ENCODE measurements around the gene LEKR1. TPM values are rescaled to one million over a fixed set of nuclear protein-coding genes. Genes with fewer than 3 reads are reported as not detected.
"Not testable (repeated sequence)": the region's sequence is repeated elsewhere in the genome, so short reads cannot be mapped to it uniquely, and the experiment has no call there.

Gene LEKR1
- total and polyA plus RNA-seq, 4 experiments from 2014 or later: 0.53 to 2.9 (median 1.3) TPM

DNA sequence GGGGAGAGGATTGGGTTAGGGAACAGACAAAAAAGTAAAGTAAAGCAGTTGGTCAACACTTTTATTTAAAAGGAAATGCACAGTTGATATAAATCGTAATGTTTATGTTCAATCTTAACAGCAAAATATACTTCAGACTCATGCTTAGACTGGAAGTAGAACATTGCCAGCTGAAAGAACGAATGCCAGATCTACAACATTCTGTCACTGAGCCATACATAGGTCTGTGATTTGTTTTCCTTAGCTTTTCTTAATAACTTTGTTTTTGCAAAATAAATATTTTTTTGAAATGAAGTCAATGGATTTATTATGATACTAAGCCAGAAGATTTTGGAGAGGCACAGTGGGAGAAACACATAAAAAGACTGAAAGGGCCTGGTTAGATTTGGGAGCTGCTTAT is 62.0 kb downstream of the LEKR1 start:
- Histone ChIP-seq H3K4me1 (ENCODE audit: insufficient read depth, low read length) (no peaks in the 10 kb centered on the region), H3K4me3 (ENCODE audit: low read length in 2 of 2) (no peak overlapping the region), H3K27me3 (ENCODE audit: insufficient read depth, low read length) (no peaks in the 10 kb centered on the region), H3K27ac (ENCODE audit: low read depth, low read length) (no peak overlapping the region), H3K9me3 (ENCODE audit: control insufficient read depth in 1 of 2, low read length in 2 of 2) (no peaks in the 10 kb centered on the region), H3K36me3 (ENCODE audit: insufficient read depth, low read length) (no peaks in the 10 kb centered on the region)
- H3K4me1 Mint-ChIP-seq: no peaks in the 10 kb centered on the region
- intact Hi-C loops (cut with micrococcal nuclease): no loop called here
- DNase-seq: no peak
- peaks cover 0 to 1% of the 10 kb centered on the region in 2 donors for H3K27me3 Mint-ChIP-seq
- H3K36me3 Mint-ChIP-seq: no peaks in the 10 kb centered on the region
- H3K27ac Mint-ChIP-seq: no peak overlapping the region
- POLR2A ChIA-PET (ENCODE audit: partially characterized antibody): no interaction called here
- H3K4me3 Mint-ChIP-seq: no peak overlapping the region
- CTCF ChIA-PET (ENCODE audit: partially characterized antibody): interaction anchor here (1.0 to 1.3 kb wide), 2 partner anchors 75 to 249 kb away, joined by 3 to 4 read pairs; no protein-coding TSS in a partner anchor
- peaks cover 0 to 31% (median 13%) of the 10 kb centered on the region in 8 donors for H3K9me3 Mint-ChIP-seq

- Histone ChIP-seq H3K27me3 (ENCODE audit: insufficient read depth, low read length) (no peaks in the 10 kb centered on the region), H3K4me3 (ENCODE audit: low read length in 2 of 2) (no peak overlapping the region), H3K27ac (ENCODE audit: low read depth, low read length) (no peak overlapping the region), H3K9me3 (ENCODE audit: control insufficient read depth in 1 of 2, low read length in 2 of 2) (no peaks in the 10 kb centered on the region), H3K4me1 (ENCODE audit: insufficient read depth, low read length) (no peaks in the 10 kb centered on the region), H3K36me3 (ENCODE audit: insufficient read depth, low read length) (no peaks in the 10 kb centered on the region)
- Mint-ChIP-seq H3K27ac (no peak overlapping the region), H3K4me3 (no peak overlapping the region), H3K9me3 (peaks cover 0 to 29% (median 12%) of the 10 kb centered on the region in 8 donors), H3K4me1 (no peaks in the 10 kb centered on the region), H3K36me3 (peaks cover 0 to 3% of the 10 kb centered on the region in 2 donors), H3K27me3 (peaks cover 0 to 1% of the 10 kb centered on the region in 2 donors)
- no peak for DNase-seq
- intact Hi-C loops (cut with micrococcal nuclease): no loop called here
- ChIA-PET POLR2A (ENCODE audit: partially characterized antibody) (no interaction called here), CTCF (ENCODE audit: partially characterized antibody) (interaction anchor here (1.0 to 1.3 kb wide), 2 partner anchors 75 to 248 kb away, joined by 3 to 4 read pairs; no protein-coding TSS in a partner anchor)
Measured at GRCh38 chr3:156888576-156888975, 62.4 kb downstream of the LEKR1 start.

DNA sequence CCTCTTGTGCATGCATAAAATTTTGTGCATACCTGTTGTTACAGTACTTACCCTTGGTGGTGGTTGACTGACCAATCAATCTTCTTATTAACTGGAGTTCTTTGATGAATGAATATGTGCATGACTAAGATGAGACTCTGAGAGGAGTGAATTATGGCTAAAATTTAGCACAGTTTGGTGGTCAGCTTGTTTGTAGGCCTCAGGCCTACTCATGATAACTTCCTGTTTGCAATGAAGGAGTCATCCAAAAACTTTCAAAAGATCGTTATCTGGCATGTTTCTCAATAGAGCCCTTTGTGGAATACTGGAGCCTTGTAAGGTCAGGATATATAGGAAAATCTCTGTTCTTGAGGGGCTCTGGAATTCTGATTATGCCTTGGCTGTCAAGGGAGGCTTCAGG is 66.5 kb downstream of the LEKR1 start:
- POLR2A ChIA-PET (ENCODE audit: partially characterized antibody): no interaction called here

GRCh38 chr3:156895374-156895773 is 69.2 kb downstream of the LEKR1 start:
- H3K4me1 ChIP-seq (ENCODE audit: insufficient read depth, low read length); DNase-seq; H3K36me3 ChIP-seq (ENCODE audit: insufficient read depth, low read length); POLR2A ChIA-PET (ENCODE audit: partially characterized antibody); H3K27me3 Mint-ChIP-seq; H3K4me3 Mint-ChIP-seq; H3K27ac Mint-ChIP-seq; H3K4me1 Mint-ChIP-seq; intact Hi-C loops (cut with micrococcal nuclease); H3K36me3 Mint-ChIP-seq; H3K4me3 ChIP-seq (ENCODE audit: low read length in 2 of 2); H3K27me3 ChIP-seq (ENCODE audit: insufficient read depth, low read length); CTCF ChIA-PET (ENCODE audit: partially characterized antibody); H3K27ac ChIP-seq (ENCODE audit: low read depth, low read length); H3K9me3 ChIP-seq (ENCODE audit: control insufficient read depth in 1 of 2, low read length in 2 of 2): not testable (repeated sequence)
- peaks cover 0 to 18% (median 6%) of the 10 kb centered on the region in 8 donors for H3K9me3 Mint-ChIP-seq

More for the DNA sequence above, 66.5 kb downstream of the LEKR1 start:
- peaks cover 0 to 3% of the 10 kb centered on the region in 2 donors for H3K36me3 Mint-ChIP-seq
- H3K9me3 ChIP-seq (ENCODE audit: control insufficient read depth in 1 of 2, low read length in 2 of 2): no peaks in the 10 kb centered on the region
- CTCF ChIA-PET (ENCODE audit: partially characterized antibody): no interaction called here
- H3K36me3 ChIP-seq (ENCODE audit: insufficient read depth, low read length): no peaks in the 10 kb centered on the region
- H3K27me3 ChIP-seq (ENCODE audit: insufficient read depth, low read length): no peaks in the 10 kb centered on the region
- H3K9me3 Mint-ChIP-seq: peaks cover 0 to 18% (median 6%) of the 10 kb centered on the region in 8 donors
- no peak overlapping the region for H3K27ac Mint-ChIP-seq
- no peak overlapping the region for H3K4me3 ChIP-seq (ENCODE audit: low read length in 2 of 2)
- no peaks in the 10 kb centered on the region for H3K27me3 Mint-ChIP-seq
- H3K4me1 ChIP-seq (ENCODE audit: insufficient read depth, low read length): no peaks in the 10 kb centered on the region
- H3K27ac ChIP-seq (ENCODE audit: low read depth, low read length): no peak overlapping the region
- intact Hi-C loops (cut with micrococcal nuclease): no loop called here
- H3K4me1 Mint-ChIP-seq: no peaks in the 10 kb centered on the region
- no peak for DNase-seq
- H3K4me3 Mint-ChIP-seq: no peak overlapping the region

- POLR2A ChIA-PET (ENCODE audit: partially characterized antibody): interaction anchor here (0.6 to 1.0 kb wide), 2 partner anchors 233 to 430 kb away, joined by 3 read pairs; no protein-coding TSS in a partner anchor
- H3K9me3 ChIP-seq (ENCODE audit: control insufficient read depth in 1 of 2, low read length in 2 of 2); H3K4me1 Mint-ChIP-seq; H3K36me3 ChIP-seq (ENCODE audit: insufficient read depth, low read length); H3K4me3 ChIP-seq (ENCODE audit: low read length in 2 of 2); intact Hi-C loops (cut with micrococcal nuclease); CTCF ChIA-PET (ENCODE audit: partially characterized antibody); H3K27ac ChIP-seq (ENCODE audit: low read depth, low read length); DNase-seq; H3K4me3 Mint-ChIP-seq; H3K4me1 ChIP-seq (ENCODE audit: insufficient read depth, low read length); H3K36me3 Mint-ChIP-seq; H3K27me3 Mint-ChIP-seq; H3K27me3 ChIP-seq (ENCODE audit: insufficient read depth, low read length): not testable (repeated sequence)
- peaks cover 0 to 18% (median 6%) of the 10 kb centered on the region in 8 donors for H3K9me3 Mint-ChIP-seq
- peak overlapping the region in 1 of 7 donors; percentile 37 for H3K27ac Mint-ChIP-seq
Measured at GRCh38 chr3:156897851-156898250, 71.7 kb downstream of the LEKR1 start.

GRCh38 chr3:156898296-156898880 is 72.2 kb downstream of the LEKR1 start:
- H3K4me3 Mint-ChIP-seq: no peak overlapping the region
- Histone ChIP-seq H3K9me3 (ENCODE audit: control insufficient read depth in 1 of 2, low read length in 2 of 2) (no peaks in the 10 kb centered on the region), H3K4me1 (ENCODE audit: insufficient read depth, low read length) (no peaks in the 10 kb centered on the region), H3K27me3 (ENCODE audit: insufficient read depth, low read length) (no peaks in the 10 kb centered on the region), H3K27ac (ENCODE audit: low read depth, low read length) (no peak overlapping the region), H3K4me3 (ENCODE audit: low read length in 2 of 2) (no peak overlapping the region), H3K36me3 (ENCODE audit: insufficient read depth, low read length) (no peaks in the 10 kb centered on the region)
- H3K36me3 Mint-ChIP-seq: peaks cover 0 to 3% of the 10 kb centered on the region in 2 donors
- H3K27ac Mint-ChIP-seq: no peak overlapping the region
- peaks cover 0 to 17% (median 6%) of the 10 kb centered on the region in 8 donors for H3K9me3 Mint-ChIP-seq
- DNase-seq: no peak
- H3K27me3 Mint-ChIP-seq: peaks cover 0 to 3% of the 10 kb centered on the region in 2 donors
- intact Hi-C loops (cut with micrococcal nuclease): no loop called here
- ChIA-PET CTCF (ENCODE audit: partially characterized antibody) (no interaction called here), POLR2A (ENCODE audit: partially characterized antibody) (interaction anchor here (0.6 to 1.0 kb wide), 2 partner anchors 233 to 431 kb away, joined by 3 read pairs; no protein-coding TSS in a partner anchor)
- H3K4me1 Mint-ChIP-seq: no peaks in the 10 kb centered on the region

- no peaks in the 10 kb centered on the region for H3K4me1 ChIP-seq (ENCODE audit: insufficient read depth, low read length)
- no peak overlapping the region for H3K4me3 Mint-ChIP-seq
- no peak overlapping the region for H3K27ac Mint-ChIP-seq
- H3K36me3 Mint-ChIP-seq: no peaks in the 10 kb centered on the region
- intact Hi-C loops (cut with micrococcal nuclease): no loop called here
- ChIA-PET POLR2A (ENCODE audit: partially characterized antibody) (no interaction called here), CTCF (ENCODE audit: partially characterized antibody) (no interaction called here)
- no peaks in the 10 kb centered on the region for H3K36me3 ChIP-seq (ENCODE audit: insufficient read depth, low read length)
- peaks cover 0 to 5% (median 0%) of the 10 kb centered on the region in 8 donors for H3K9me3 Mint-ChIP-seq
- no peak overlapping the region for H3K27ac ChIP-seq (ENCODE audit: low read depth, low read length)
- H3K4me1 Mint-ChIP-seq: no peaks in the 10 kb centered on the region
- no peaks in the 10 kb centered on the region for H3K9me3 ChIP-seq (ENCODE audit: control insufficient read depth in 1 of 2, low read length in 2 of 2)
- DNase-seq: no peak
- H3K4me3 ChIP-seq (ENCODE audit: low read length in 2 of 2): no peak overlapping the region
- H3K27me3 Mint-ChIP-seq: peaks cover 0 to 3% of the 10 kb centered on the region in 2 donors
- H3K27me3 ChIP-seq (ENCODE audit: insufficient read depth, low read length): no peaks in the 10 kb centered on the region
Measured at GRCh38 chr3:156899951-156900350, 73.8 kb downstream of the LEKR1 start.
